Colonic mucosa (tissue), 4 donors: Measurements from ENCODE around the gene GPI. TPM values are rescaled to one million over a fixed set of nuclear protein-coding genes. Genes with fewer than 3 reads are reported as not detected.
"Not testable (repeated sequence)": the region's sequence is repeated elsewhere in the genome, so short reads cannot be mapped to it uniquely, and the experiment has no call there.

Experiments
- DNase-seq: peaks from one replicate; pipeline ENCODE4 v3.0.0-alpha.2; 2020
- H3K27ac ChIP-seq: fragments of 200-600 bp; one replicate; pipeline ENCODE4 v1.8.0; 2021
- H3K27me3 ChIP-seq: fragments of 200-600 bp; one replicate; pipeline ENCODE4 v1.8.0; 2021
- H3K36me3 ChIP-seq: fragments of 200-600 bp; one replicate; pipeline ENCODE4 v1.8.0; 2021
- H3K4me1 ChIP-seq: fragments of 200-600 bp; one replicate; pipeline ENCODE4 v1.8.0; 2021; ENCODE audit warnings: mild to moderate bottlenecking
- H3K4me3 ChIP-seq: fragments of 200-600 bp; one replicate; pipeline ENCODE4 v1.8.0; 2021
- H3K9ac ChIP-seq, 2 donors: one replicate each; pipeline ENCODE4 v1.7.0; 2013; ENCODE audit warnings: control low read depth in 2 of 2, low read depth in 2 of 2, low read length in 2 of 2
- H3K9me3 ChIP-seq: fragments of 200-600 bp; one replicate; pipeline ENCODE4 v1.8.0; 2021
- CTCF ChIP-seq: fragments of 200-600 bp; IDR thresholded peaks from one replicate; pipeline ENCODE4 v1.8.0; 2022; ENCODE audit warnings: antibody characterized with exemption, mild to moderate bottlenecking
- intact Hi-C: fragments of 100-400 bp; cut with DNase I; formaldehyde crosslinking; loops from one replicate; pipeline ENCODE4 v1.14.1; 2022
- total RNA-seq, 2 donors: library from RNA; stranded (reverse); fragmentation: NEBNext Ultra II Directional in 1 of 2; extraction: Animal tissue kit (Norgen Biotek cat#: 25700) in 1 of 2; gene quantifications; one replicate each; pipeline ENCODE4 v1.2.1, GENCODE V29; 2021
- donor health status: healthy.
- donor health status: DM: no; HTN: no; CAD: no.
- donor health status: DM: no; HTN: no; CAD: no.

The GPI gene
- total RNA-seq, 2 donors from 2014 or later, result 470 to 592 TPM

GRCh38 chr19:34368338-34368737, 3.3 kb downstream of the GPI start:
- no peaks in the 10 kb centered on the region for H3K9me3 ChIP-seq
- no peak for DNase-seq
- H3K9ac ChIP-seq, result no peak overlapping the region
- H3K27ac ChIP-seq, result no peak overlapping the region
- no peak overlapping the region for H3K4me3 ChIP-seq
- H3K27me3 ChIP-seq, result no peaks in the 10 kb centered on the region
- TF ChIP-seq CTCF, result no peak
- H3K36me3 ChIP-seq, result peaks cover 6% of the 10 kb centered on the region
- peaks cover 13% of the 10 kb centered on the region for H3K4me1 ChIP-seq
- intact Hi-C loops, result loop anchor here (10.0 kb wide), 1 partner anchor 66 kb away; no protein-coding TSS in a partner anchor

DNA sequence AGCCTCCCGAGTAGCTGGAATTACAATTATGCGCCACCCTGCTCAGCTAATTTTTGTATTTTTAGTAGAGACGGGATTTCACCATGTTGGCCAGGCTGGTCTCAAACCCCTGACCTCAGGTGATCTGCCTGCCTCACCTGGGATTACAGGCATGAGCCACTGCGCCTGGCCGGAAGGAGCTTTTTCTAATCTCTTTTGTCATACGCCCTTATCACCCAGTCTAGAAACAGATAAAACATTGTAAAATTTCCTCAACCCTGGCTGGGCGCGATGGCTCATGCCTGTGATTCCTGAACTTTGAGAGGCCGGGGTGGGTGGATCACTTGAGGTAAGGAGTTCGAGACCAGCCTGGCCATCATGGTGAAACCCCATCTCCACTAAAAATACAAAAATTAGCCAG, 4.2 kb downstream of the GPI start:
- not testable (repeated sequence) for H3K9ac ChIP-seq, H3K36me3 ChIP-seq, H3K4me3 ChIP-seq, H3K27me3 ChIP-seq, DNase-seq, H3K27ac ChIP-seq, H3K9me3 ChIP-seq
- intact Hi-C loops, result loop anchor here (10.0 kb wide), 1 partner anchor 66 kb away; no protein-coding TSS in a partner anchor
- peaks cover 13% of the 10 kb centered on the region for H3K4me1 ChIP-seq

GRCh38 chr19:34370117-34370516, 5.1 kb downstream of the GPI start:
- Histone ChIP-seq H3K9ac (no peak overlapping the region), H3K27me3 (no peaks in the 10 kb centered on the region), H3K9me3 (no peaks in the 10 kb centered on the region), H3K27ac (no peak overlapping the region), H3K36me3 (peaks cover 6% of the 10 kb centered on the region), H3K4me1 (peaks cover 13% of the 10 kb centered on the region), H3K4me3 (no peak overlapping the region)
- DNase-seq, result no peak
- no peak for TF ChIP-seq CTCF
- intact Hi-C loops, result no loop called here

GRCh38 chr19:34370983-34371382, 6.0 kb downstream of the GPI start:
- Histone ChIP-seq H3K9ac (no peak overlapping the region), H3K4me3 (no peak overlapping the region), H3K36me3 (peaks cover 6% of the 10 kb centered on the region), H3K27me3 (no peaks in the 10 kb centered on the region), H3K4me1 (peaks cover 11% of the 10 kb centered on the region), H3K27ac (no peak overlapping the region), H3K9me3 (no peaks in the 10 kb centered on the region)
- intact Hi-C loops, result no loop called here
- TF ChIP-seq CTCF, result no peak
- no peak for DNase-seq

DNA sequence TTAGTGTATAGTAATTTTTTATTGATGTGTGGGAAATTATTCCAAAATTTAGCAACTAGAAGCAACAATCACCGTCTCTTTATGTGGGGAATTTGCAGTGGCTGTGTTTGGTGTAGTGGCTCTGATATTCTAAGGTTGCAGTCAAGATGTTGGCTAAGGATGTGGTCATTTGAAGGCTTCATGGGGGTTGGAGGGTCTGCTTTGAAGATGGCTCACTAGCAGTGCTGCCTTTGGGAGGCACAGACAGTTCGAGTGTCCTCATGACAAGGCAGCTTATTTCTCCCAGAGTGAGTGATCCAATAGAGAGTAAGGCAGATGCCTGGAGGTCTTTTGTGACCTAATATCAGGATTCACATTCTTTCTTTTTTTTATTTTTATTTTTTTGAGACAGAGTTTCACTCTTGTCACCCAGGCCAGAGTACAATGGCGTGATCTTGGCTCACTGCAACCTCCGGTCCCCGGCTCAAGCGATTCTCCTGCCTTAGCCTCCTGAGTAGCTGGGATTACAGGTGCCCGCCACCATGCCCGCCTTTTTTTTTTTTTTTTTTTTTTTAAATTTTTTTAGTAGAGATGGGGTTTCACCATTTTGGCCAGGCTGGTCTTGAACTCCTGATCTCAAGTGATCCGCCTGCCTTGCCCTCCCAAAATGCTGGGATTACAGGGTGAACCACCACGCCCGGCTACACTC, 8.7 kb downstream of the GPI start:
- no peaks in the 10 kb centered on the region for H3K27me3 ChIP-seq
- H3K4me3 ChIP-seq, result no peak overlapping the region
- H3K9me3 ChIP-seq, result no peaks in the 10 kb centered on the region
- no peak for TF ChIP-seq CTCF
- H3K27ac ChIP-seq, result no peak overlapping the region
- H3K36me3 ChIP-seq, result peaks cover 28% of the 10 kb centered on the region
- no peaks in the 10 kb centered on the region for H3K4me1 ChIP-seq
- H3K9ac ChIP-seq, result no peak overlapping the region
- DNase-seq, result no peak
- intact Hi-C loops, result no loop called here

DNA sequence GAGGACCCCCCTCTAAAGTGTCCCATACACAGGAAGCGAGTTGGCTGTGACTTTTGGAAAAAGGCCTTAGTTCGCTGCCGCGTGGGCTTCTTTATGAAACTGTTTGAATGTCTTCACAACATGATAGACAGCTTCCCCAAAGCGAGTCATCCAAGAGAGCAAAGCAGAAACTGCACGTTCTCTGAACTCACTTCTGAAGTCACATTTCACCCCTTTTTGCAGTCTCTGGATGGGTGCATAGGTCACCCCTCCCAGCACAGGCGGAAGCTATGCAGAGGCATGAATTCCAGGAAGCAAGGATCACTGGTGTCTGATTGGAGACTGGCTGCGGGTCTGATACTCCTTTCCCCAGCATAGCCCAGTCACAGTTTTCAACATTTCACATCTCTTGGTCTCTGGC, 10.6 kb downstream of the GPI start:
- no peak overlapping the region for H3K9ac ChIP-seq
- no peaks in the 10 kb centered on the region for H3K4me1 ChIP-seq
- TF ChIP-seq CTCF, result no peak
- H3K27ac ChIP-seq, result no peak overlapping the region
- no peak overlapping the region for H3K4me3 ChIP-seq
- peaks cover 35% of the 10 kb centered on the region for H3K36me3 ChIP-seq
- no peak for DNase-seq
- H3K27me3 ChIP-seq, result no peaks in the 10 kb centered on the region
- H3K9me3 ChIP-seq, result no peaks in the 10 kb centered on the region
- intact Hi-C loops, result no loop called here
